ENCODE results near the gene MSANTD1. TPM values are rescaled to one million over a fixed set of nuclear protein-coding genes. Genes with fewer than 3 reads are reported as not detected.

MSANTD1 gene
- polyA plus RNA-seq, 1 of the 3 experiments (the other 2 are of a cell fraction): 0.15 TPM

- TF ChIP-seq YY1 (IDR thresholded peaks at IDR 0.05; ENCODE audit: low read depth) (no peak), CHD2 (IDR thresholded peaks at IDR 0.05; ENCODE audit: low read length, partially characterized antibody) (no peak)
- TF ChIP-seq, protein P1, sequence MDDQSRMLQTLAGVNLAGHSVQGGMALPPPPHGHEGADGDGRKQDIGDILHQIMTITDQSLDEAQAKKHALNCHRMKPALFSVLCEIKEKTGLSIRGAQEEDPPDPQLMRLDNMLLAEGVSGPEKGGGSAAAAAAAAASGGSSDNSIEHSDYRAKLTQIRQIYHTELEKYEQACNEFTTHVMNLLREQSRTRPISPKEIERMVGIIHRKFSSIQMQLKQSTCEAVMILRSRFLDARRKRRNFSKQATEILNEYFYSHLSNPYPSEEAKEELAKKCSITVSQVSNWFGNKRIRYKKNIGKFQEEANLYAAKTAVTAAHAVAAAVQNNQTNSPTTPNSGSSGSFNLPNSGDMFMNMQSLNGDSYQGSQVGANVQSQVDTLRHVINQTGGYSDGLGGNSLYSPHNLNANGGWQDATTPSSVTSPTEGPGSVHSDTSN (IDR thresholded peaks at IDR 0.05): no peak
Measured at GRCh38 chr4:3240936-3241522, 7.9 kb upstream of the MSANTD1 start (continued).

- DNase-seq: no peak
- Histone ChIP-seq H3F3A (replicated peaks; ENCODE audit: insufficient read depth) (no peaks in the 10 kb centered on the region), H3K27me3 (ENCODE audit: insufficient read depth) (no peaks in the 10 kb centered on the region), H4K20me1 (ENCODE audit: insufficient read depth) (no peaks in the 10 kb centered on the region), H3K4me2 (no peak overlapping the region), H3K27ac (ENCODE audit: low read depth in 2 of 2, low read length in 1 of 2) (no peak overlapping the region), H3K9me2 (no peaks in the 10 kb centered on the region), H3K4me1 (ENCODE audit: control insufficient read depth in 1 of 2, insufficient read depth in 2 of 2, low read depth in 1 of 2, low read length in 1 of 2) (peaks cover 0 to 32% of the 10 kb centered on the region in 2 experiments; a peak in 1 of 4 replicates), H3K9me3 (no peaks in the 10 kb centered on the region), H3K4me3 (ENCODE audit: low read depth in 2 of 2, low read length in 1 of 2) (no peak overlapping the region), H3K9ac (no peak overlapping the region), H2AFZ (ENCODE audit: low read depth) (no peak overlapping the region), H3K79me2 (ENCODE audit: insufficient read depth) (no peaks in the 10 kb centered on the region), H3K36me3 (replicated peaks in 1 of 2; ENCODE audit: control insufficient read depth in 1 of 2, insufficient read depth in 2 of 2, low read length in 1 of 2) (peaks cover 0 to 47% of the 10 kb centered on the region in 2 experiments)
- CTCF ChIA-PET: interaction anchor here (0.6 to 1.7 kb wide), 3 partner anchors 47 to 135 kb away, joined by 3 to 4 read pairs (median 3); no protein-coding TSS in a partner anchor
- POLR2A ChIA-PET: no interaction called here
- TF ChIP-seq RAD21 (IDR thresholded peaks at IDR 0.05; ENCODE audit: low read length): no peak
- TF ChIP-seq, protein P1 (IDR thresholded peaks at IDR 0.05): no peak
- TF ChIP-seq SIN3A (IDR thresholded peaks at IDR 0.05; ENCODE audit: borderline replicate concordance, low read depth, low read length): no peak
- TF ChIP-seq MXI1 (IDR thresholded peaks at IDR 0.05; ENCODE audit: low read depth, low read length): no peak
- TF ChIP-seq, protein P2, sequence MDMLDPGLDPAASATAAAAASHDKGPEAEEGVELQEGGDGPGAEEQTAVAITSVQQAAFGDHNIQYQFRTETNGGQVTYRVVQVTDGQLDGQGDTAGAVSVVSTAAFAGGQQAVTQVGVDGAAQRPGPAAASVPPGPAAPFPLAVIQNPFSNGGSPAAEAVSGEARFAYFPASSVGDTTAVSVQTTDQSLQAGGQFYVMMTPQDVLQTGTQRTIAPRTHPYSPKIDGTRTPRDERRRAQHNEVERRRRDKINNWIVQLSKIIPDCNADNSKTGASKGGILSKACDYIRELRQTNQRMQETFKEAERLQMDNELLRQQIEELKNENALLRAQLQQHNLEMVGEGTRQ (IDR thresholded peaks at IDR 0.05; ENCODE audit: borderline replicate concordance, low read depth, low read length): no peak
- no peak for TF ChIP-seq USF1 (IDR thresholded peaks at IDR 0.05; ENCODE audit: borderline replicate concordance, low read depth)
- no peak for TF ChIP-seq TEAD4 (IDR thresholded peaks at IDR 0.05; ENCODE audit: borderline replicate concordance, insufficient read depth)
- no peak for TF ChIP-seq RCOR1 (IDR thresholded peaks at IDR 0.05; ENCODE audit: low read length)
- TF ChIP-seq FOSL2 (IDR thresholded peaks at IDR 0.05; ENCODE audit: borderline replicate concordance, low read depth): no peak
- TF ChIP-seq, protein P3, sequence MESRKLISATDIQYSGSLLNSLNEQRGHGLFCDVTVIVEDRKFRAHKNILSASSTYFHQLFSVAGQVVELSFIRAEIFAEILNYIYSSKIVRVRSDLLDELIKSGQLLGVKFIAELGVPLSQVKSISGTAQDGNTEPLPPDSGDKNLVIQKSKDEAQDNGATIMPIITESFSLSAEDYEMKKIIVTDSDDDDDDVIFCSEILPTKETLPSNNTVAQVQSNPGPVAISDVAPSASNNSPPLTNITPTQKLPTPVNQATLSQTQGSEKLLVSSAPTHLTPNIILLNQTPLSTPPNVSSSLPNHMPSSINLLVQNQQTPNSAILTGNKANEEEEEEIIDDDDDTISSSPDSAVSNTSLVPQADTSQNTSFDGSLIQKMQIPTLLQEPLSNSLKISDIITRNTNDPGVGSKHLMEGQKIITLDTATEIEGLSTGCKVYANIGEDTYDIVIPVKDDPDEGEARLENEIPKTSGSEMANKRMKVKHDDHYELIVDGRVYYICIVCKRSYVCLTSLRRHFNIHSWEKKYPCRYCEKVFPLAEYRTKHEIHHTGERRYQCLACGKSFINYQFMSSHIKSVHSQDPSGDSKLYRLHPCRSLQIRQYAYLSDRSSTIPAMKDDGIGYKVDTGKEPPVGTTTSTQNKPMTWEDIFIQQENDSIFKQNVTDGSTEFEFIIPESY (IDR thresholded peaks at IDR 0.05; ENCODE audit: borderline replicate concordance, low read depth): no peak
- no peak for TF ChIP-seq RXRA (IDR thresholded peaks at IDR 0.05; ENCODE audit: borderline replicate concordance, low read depth)
- TF ChIP-seq YY1 (IDR thresholded peaks at IDR 0.05; ENCODE audit: low read depth): no peak
- no peak for TF ChIP-seq SMC3 (IDR thresholded peaks at IDR 0.05; ENCODE audit: low read depth, low read length)
- TF ChIP-seq TAF1 (IDR thresholded peaks at IDR 0.05; ENCODE audit: borderline replicate concordance, low read depth, low read length): no peak
- no peak for TF ChIP-seq EP300 (IDR thresholded peaks at IDR 0.05; ENCODE audit: borderline replicate concordance in 1 of 2, low read depth in 1 of 2, low read length in 1 of 2)
- TF ChIP-seq GATA2 (CRISPR knock-in tag; IDR thresholded peaks at IDR 0.05): no peak
- TF ChIP-seq, protein P4, sequence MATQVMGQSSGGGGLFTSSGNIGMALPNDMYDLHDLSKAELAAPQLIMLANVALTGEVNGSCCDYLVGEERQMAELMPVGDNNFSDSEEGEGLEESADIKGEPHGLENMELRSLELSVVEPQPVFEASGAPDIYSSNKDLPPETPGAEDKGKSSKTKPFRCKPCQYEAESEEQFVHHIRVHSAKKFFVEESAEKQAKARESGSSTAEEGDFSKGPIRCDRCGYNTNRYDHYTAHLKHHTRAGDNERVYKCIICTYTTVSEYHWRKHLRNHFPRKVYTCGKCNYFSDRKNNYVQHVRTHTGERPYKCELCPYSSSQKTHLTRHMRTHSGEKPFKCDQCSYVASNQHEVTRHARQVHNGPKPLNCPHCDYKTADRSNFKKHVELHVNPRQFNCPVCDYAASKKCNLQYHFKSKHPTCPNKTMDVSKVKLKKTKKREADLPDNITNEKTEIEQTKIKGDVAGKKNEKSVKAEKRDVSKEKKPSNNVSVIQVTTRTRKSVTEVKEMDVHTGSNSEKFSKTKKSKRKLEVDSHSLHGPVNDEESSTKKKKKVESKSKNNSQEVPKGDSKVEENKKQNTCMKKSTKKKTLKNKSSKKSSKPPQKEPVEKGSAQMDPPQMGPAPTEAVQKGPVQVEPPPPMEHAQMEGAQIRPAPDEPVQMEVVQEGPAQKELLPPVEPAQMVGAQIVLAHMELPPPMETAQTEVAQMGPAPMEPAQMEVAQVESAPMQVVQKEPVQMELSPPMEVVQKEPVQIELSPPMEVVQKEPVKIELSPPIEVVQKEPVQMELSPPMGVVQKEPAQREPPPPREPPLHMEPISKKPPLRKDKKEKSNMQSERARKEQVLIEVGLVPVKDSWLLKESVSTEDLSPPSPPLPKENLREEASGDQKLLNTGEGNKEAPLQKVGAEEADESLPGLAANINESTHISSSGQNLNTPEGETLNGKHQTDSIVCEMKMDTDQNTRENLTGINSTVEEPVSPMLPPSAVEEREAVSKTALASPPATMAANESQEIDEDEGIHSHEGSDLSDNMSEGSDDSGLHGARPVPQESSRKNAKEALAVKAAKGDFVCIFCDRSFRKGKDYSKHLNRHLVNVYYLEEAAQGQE (IDR thresholded peaks at IDR 0.05; ENCODE audit: low read depth, low read length): no peak
- TF ChIP-seq MEF2A (IDR thresholded peaks at IDR 0.05; ENCODE audit: borderline replicate concordance, low read depth): no peak
- 93% methylated on average over 16 of the region's 17 CpGs for WGBS (ENCODE audit: low lambda C conversion rate)
Measured at GRCh38 chr4:3241898-3242524, 6.9 kb upstream of the MSANTD1 start.
